Measurements from ENCODE around the gene ANKFY1.

- TF ChIP-seq POLR2A (IDR thresholded peaks at IDR 0.05; ENCODE audit: low read depth, low read length) (no peak), POLR2AphosphoS5 (IDR thresholded peaks at IDR 0.05; ENCODE audit: low read depth, low read length) (no peak), SPI1 (IDR thresholded peaks at IDR 0.05; ENCODE audit: low read depth, low read length) (no peak), PAX5 (IDR thresholded peaks at IDR 0.05; ENCODE audit: insufficient read depth, low read length, severe bottlenecking) (no peak)
Observed at GRCh38 chr17:4118015-4118743, 145.6 kb downstream of the ANKFY1 start.
